HepG2 (cell line): ENCODE measurements around the gene REPS2.

Source experiments
- BRCA1 ChIP-seq: sonication (generic); formaldehyde crosslinking; IDR thresholded peaks from 2 replicates; pipeline ENCODE4 v1.4.0; 2020; ENCODE audit warnings: missing genetic modification reagents
- CCDC6 ChIP-seq: sonication (generic); formaldehyde crosslinking; IDR thresholded peaks from 2 replicates; pipeline ENCODE4 v1.8.1; 2022; ENCODE audit warnings: mild to moderate bottlenecking, missing genetic modification reagents, moderate library complexity
- CTCF ChIP-seq: sonication (generic); formaldehyde crosslinking; IDR thresholded peaks from 2 replicates; pipeline ENCODE4 v1.5.0; 2020; ENCODE audit warnings: mild to moderate bottlenecking, missing genetic modification reagents, moderate library complexity
- EZH2 ChIP-seq: conservative IDR thresholded peaks from 2 replicates; pipeline ENCODE4 v1.6.1; 2012; ENCODE audit warnings: mild to moderate bottlenecking, low read depth, low read length, moderate library complexity
- HHEX ChIP-seq: IDR thresholded peaks from 2 replicates; pipeline ENCODE4 v1.6.1; 2016; ENCODE audit warnings: control low read depth
- KLF15 ChIP-seq: sonication (generic); formaldehyde crosslinking; IDR thresholded peaks from 2 replicates; pipeline ENCODE4 v1.8.1; 2023; ENCODE audit warnings: borderline replicate concordance, mild to moderate bottlenecking, inconsistent platforms, missing genetic modification reagents, mixed read lengths
- THAP11 ChIP-seq: IDR thresholded peaks from 2 replicates; pipeline ENCODE4 v1.6.1; 2016; ENCODE audit warnings: missing biosample characterization, missing genetic modification reagents
- YY1 ChIP-seq: IDR thresholded peaks from 2 replicates; pipeline ENCODE4 v1.6.1; 2011; ENCODE audit warnings: low read length, low read depth, moderate library complexity, mild to moderate bottlenecking; ENCODE audit not compliant: insufficient read depth, insufficient replicate concordance
- ZBTB37 ChIP-seq: sonication (generic); formaldehyde crosslinking; IDR thresholded peaks from 2 replicates; pipeline ENCODE4 v1.4.0; 2020; ENCODE audit warnings: mild to moderate bottlenecking, missing genetic modification reagents
- ZFP36L2 ChIP-seq: sonication (generic); formaldehyde crosslinking; IDR thresholded peaks from 2 replicates; pipeline ENCODE4 v1.4.0; 2020; ENCODE audit warnings: missing genetic modification reagents
- ZNF503 ChIP-seq: sonication (generic); formaldehyde crosslinking; IDR thresholded peaks from 2 replicates; pipeline ENCODE4 v1.4.0; 2020; ENCODE audit warnings: missing genetic modification reagents
- ZNF850 ChIP-seq: sonication (generic); formaldehyde crosslinking; conservative IDR thresholded peaks from 2 replicates; pipeline ENCODE4 v1.9.0; 2021; ENCODE audit warnings: mild to moderate bottlenecking, missing genetic modification reagents

GRCh38 chrX:17072721-17073230 lies 126.3 kb downstream of the REPS2 start:
- TF ChIP-seq ZFP36L2 (no peak), BRCA1 (CRISPR knock-in tag) (no peak), ZNF503 (CRISPR knock-in tag) (no peak), HHEX (CRISPR knock-in tag) (no peak), CTCF (CRISPR knock-in tag) (no peak), YY1 (no peak), ZNF850 (CRISPR knock-in tag) (no peak), ZBTB37 (CRISPR knock-in tag) (no peak), CCDC6 (CRISPR knock-in tag) (no peak), EZH2 (no peak), KLF15 (CRISPR knock-in tag) (no peak), THAP11 (CRISPR knock-in tag) (no peak)
